Panc1 (cell line): ENCODE results near the gene DNTT. TPM values are rescaled to one million over a fixed set of nuclear protein-coding genes. Genes with fewer than 3 reads are reported as not detected.

Experiments used
- ATAC-seq: fragments of 200-7000 bp; cut with Tn5 transposase; 2 replicates; pipeline ENCODE4 v1.9.1; 2020; ENCODE audit warnings: mild to moderate bottlenecking, moderate library complexity
- BruUV-seq: library from RNA; stranded (reverse); fragments of 400-500 nt; replicated peaks from 2 replicates; lab custom pipeline; 2021; lab: Mats Ljungman, UMichigan
- CTCF ChIA-PET: fragments of 300-600 bp; sonication (Branson Sonifier 250); formaldehyde crosslinking; loops from one replicate; lab custom pipeline; 2022; ENCODE audit warnings: antibody characterized with exemption; lab: Charles Lee
- POLR2A ChIA-PET: fragments of 300-600 bp; sonication (Branson Sonifier 250); formaldehyde crosslinking; loops from one replicate; lab custom pipeline; 2022; ENCODE audit warnings: antibody characterized with exemption; lab: Charles Lee
- DNase-seq: peaks from one replicate; pipeline ENCODE4 v3.0.0-alpha.2; 2010; ENCODE audit warnings: low read depth, low spot score
- H3K27ac ChIP-seq: 2 replicates; pipeline ENCODE4 v1.5.1; 2011; ENCODE audit warnings: mild to moderate bottlenecking, low read length, inconsistent platforms
- H3K27me3 ChIP-seq: fragments of 200-500 bp; sonication (Bioruptor generic); 2 replicates; pipeline ENCODE4 v1.6.0; 2014; ENCODE audit warnings: low read length, inconsistent platforms; ENCODE audit not compliant: control insufficient read depth, insufficient read depth
- H3K36me3 ChIP-seq: fragments of 200-500 bp; sonication (Bioruptor generic); 2 replicates; pipeline ENCODE4 v1.5.1; 2014; ENCODE audit warnings: inconsistent platforms, mild to moderate bottlenecking, low read length, moderate library complexity; ENCODE audit not compliant: control insufficient read depth, insufficient read depth
- H3K4me1 ChIP-seq: 2 replicates; pipeline ENCODE4 v1.5.1; 2011; ENCODE audit warnings: inconsistent platforms, mild to moderate bottlenecking, low read length, moderate library complexity; ENCODE audit not compliant: control insufficient read depth, insufficient read depth
- H3K4me3 ChIP-seq, 2 experiments: 2 replicates each; pipeline ENCODE4 v1.5.1; 2011 to 2012; ENCODE audit warnings: low read depth in 2 of 2, low read length in 2 of 2, mild to moderate bottlenecking in 2 of 2, inconsistent platforms in 1 of 2, moderate library complexity in 1 of 2
- H3K9me3 ChIP-seq: fragments of 200-500 bp; sonication (Bioruptor generic); 2 replicates; pipeline ENCODE4 v1.5.1; 2014; ENCODE audit warnings: low read depth, mild to moderate bottlenecking, inconsistent platforms, low read length, moderate library complexity; ENCODE audit not compliant: control insufficient read depth, insufficient read depth
- POLR2AphosphoS5 ChIP-seq: IDR thresholded peaks from 2 replicates; pipeline ENCODE4 v1.6.1; 2012; ENCODE audit warnings: mild to moderate bottlenecking, low read depth, low read length, moderate library complexity
- SIN3A ChIP-seq: IDR thresholded peaks from 2 replicates; pipeline ENCODE4 v1.6.1; 2012; ENCODE audit warnings: low read depth, mild to moderate bottlenecking, low read length, moderate library complexity, borderline replicate concordance; ENCODE audit not compliant: insufficient read depth
- TCF7L2 ChIP-seq: IDR thresholded peaks from 2 replicates; pipeline ENCODE4 v1.6.1; 2011; ENCODE audit warnings: mild to moderate bottlenecking, low read depth, low read length, inconsistent platforms
- in situ Hi-C: cut with HindIII; loops from 2 replicates; pipeline ENCODE4 v1.10.0; 2016; ENCODE audit warnings: low sequenced_read_pairs, low pct_unique_long_range_greater_than_20kb
- intact Hi-C: fragments of 100-400 bp; cut with micrococcal nuclease; formaldehyde crosslinking; loops from one replicate; pipeline ENCODE4 v1.10.0; 2022; ENCODE audit not compliant: unreplicated experiment
- total RNA-seq: library from RNA; stranded (reverse); gene quantifications from one replicate; pipeline ENCODE4 v1.2.1, GENCODE V29; 2021; ENCODE audit not compliant: unreplicated experiment
- TF ChIP-seq, protein P1 (sequence below), 2 experiments: IDR thresholded peaks; 2 replicates each; pipeline ENCODE4 v1.6.1; 2011 to 2012; ENCODE audit warnings: low read depth in 2 of 2, control low read depth in 1 of 2, low read length in 1 of 2, mild to moderate bottlenecking in 1 of 2, moderate library complexity in 1 of 2; ENCODE audit not compliant: insufficient read depth in 1 of 2
- TF ChIP-seq, protein P2 (sequence below): fragments of 450-650 bp; IDR thresholded peaks from 2 replicates; pipeline ENCODE4 v1.5.1; 2017; ENCODE audit warnings: mild to moderate bottlenecking

DNTT gene
- total RNA-seq, 1 experiment from 2014 or later: not detected

DNA sequence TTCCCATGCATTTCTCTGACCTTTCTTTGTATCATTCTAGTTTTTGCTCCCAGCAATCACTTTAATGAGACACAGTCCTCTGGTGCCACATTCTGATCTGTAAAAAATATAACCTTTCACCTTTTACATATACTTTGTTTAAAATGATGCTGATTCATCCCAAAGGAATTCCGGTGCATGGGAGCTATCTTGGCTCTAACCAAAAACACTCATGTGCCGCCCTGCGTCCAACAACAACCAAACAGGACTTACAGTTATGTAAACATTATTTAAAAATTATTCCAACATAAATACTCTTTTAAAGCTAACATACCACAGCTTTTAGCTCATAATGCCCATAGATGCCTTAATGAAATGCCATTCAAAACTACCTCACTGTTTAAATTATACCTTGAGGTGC, 62.3 kb downstream of the DNTT start:
- ChIA-PET CTCF (no interaction called here), POLR2A (interaction anchor here (0.6 kb wide), 1 partner anchor 220 kb away, joined by 3 read pairs; the partner anchor contains the start of gene TM9SF3)
- intact Hi-C loops (no loop called here), in situ Hi-C loops (no loop called here)
- peaks cover 6% of the 10 kb centered on the region for H3K27me3 ChIP-seq
- TF ChIP-seq TCF7L2 (no peak), POLR2AphosphoS5 (no peak), SIN3A (no peak)
- TF ChIP-seq, protein P1, sequence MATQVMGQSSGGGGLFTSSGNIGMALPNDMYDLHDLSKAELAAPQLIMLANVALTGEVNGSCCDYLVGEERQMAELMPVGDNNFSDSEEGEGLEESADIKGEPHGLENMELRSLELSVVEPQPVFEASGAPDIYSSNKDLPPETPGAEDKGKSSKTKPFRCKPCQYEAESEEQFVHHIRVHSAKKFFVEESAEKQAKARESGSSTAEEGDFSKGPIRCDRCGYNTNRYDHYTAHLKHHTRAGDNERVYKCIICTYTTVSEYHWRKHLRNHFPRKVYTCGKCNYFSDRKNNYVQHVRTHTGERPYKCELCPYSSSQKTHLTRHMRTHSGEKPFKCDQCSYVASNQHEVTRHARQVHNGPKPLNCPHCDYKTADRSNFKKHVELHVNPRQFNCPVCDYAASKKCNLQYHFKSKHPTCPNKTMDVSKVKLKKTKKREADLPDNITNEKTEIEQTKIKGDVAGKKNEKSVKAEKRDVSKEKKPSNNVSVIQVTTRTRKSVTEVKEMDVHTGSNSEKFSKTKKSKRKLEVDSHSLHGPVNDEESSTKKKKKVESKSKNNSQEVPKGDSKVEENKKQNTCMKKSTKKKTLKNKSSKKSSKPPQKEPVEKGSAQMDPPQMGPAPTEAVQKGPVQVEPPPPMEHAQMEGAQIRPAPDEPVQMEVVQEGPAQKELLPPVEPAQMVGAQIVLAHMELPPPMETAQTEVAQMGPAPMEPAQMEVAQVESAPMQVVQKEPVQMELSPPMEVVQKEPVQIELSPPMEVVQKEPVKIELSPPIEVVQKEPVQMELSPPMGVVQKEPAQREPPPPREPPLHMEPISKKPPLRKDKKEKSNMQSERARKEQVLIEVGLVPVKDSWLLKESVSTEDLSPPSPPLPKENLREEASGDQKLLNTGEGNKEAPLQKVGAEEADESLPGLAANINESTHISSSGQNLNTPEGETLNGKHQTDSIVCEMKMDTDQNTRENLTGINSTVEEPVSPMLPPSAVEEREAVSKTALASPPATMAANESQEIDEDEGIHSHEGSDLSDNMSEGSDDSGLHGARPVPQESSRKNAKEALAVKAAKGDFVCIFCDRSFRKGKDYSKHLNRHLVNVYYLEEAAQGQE (IDR thresholded peaks at IDR 0.05; ENCODE audit: insufficient read depth in 1 of 2, low read depth in 2 of 2, low read length in 1 of 2): no peak
- TF ChIP-seq, protein P2, sequence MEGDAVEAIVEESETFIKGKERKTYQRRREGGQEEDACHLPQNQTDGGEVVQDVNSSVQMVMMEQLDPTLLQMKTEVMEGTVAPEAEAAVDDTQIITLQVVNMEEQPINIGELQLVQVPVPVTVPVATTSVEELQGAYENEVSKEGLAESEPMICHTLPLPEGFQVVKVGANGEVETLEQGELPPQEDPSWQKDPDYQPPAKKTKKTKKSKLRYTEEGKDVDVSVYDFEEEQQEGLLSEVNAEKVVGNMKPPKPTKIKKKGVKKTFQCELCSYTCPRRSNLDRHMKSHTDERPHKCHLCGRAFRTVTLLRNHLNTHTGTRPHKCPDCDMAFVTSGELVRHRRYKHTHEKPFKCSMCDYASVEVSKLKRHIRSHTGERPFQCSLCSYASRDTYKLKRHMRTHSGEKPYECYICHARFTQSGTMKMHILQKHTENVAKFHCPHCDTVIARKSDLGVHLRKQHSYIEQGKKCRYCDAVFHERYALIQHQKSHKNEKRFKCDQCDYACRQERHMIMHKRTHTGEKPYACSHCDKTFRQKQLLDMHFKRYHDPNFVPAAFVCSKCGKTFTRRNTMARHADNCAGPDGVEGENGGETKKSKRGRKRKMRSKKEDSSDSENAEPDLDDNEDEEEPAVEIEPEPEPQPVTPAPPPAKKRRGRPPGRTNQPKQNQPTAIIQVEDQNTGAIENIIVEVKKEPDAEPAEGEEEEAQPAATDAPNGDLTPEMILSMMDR: no peak
- peaks cover 19% of the 10 kb centered on the region for H3K4me1 ChIP-seq
- ATAC-seq (peak; percentile 55), DNase-seq (no peak)
- H3K9me3 ChIP-seq: no peaks in the 10 kb centered on the region
- H3K27ac ChIP-seq: no peak overlapping the region
- no peak overlapping the region for H3K4me3 ChIP-seq
- no peaks in the 10 kb centered on the region for H3K36me3 ChIP-seq
- BruUV-seq: no TSS peak

DNA sequence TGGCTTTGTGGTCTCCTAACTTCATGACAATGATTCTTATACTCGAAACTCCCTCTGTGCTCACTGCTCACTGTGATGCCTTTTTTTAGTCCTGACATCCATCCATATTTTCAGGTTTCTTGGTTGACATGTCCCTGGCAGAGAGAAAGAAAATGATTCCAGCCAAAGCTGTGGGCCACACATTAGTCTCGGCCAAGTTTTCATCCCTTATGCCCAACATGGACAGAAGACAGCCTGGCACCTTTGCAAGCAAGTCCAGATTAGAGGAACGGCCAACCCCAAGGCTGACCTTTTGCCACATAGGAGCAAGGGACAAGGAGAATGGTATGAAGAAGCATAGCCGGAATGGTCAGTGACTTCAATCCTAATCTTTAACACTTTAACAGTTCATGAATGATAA, 63.2 kb downstream of the DNTT start:
- Histone ChIP-seq H3K27ac (no peak overlapping the region), H3K27me3 (peaks cover 6% of the 10 kb centered on the region), H3K9me3 (no peaks in the 10 kb centered on the region), H3K36me3 (no peaks in the 10 kb centered on the region), H3K4me3 (no peak overlapping the region), H3K4me1 (peaks cover 19% of the 10 kb centered on the region)
- no TSS peak for BruUV-seq
- DNase-seq (no peak), ATAC-seq (no peak)
- in situ Hi-C loops: no loop called here
- no peak for TF ChIP-seq SIN3A
- TF ChIP-seq, protein P1 (IDR thresholded peaks at IDR 0.05; ENCODE audit: insufficient read depth in 1 of 2, low read depth in 2 of 2, low read length in 1 of 2): no peak
- TF ChIP-seq POLR2AphosphoS5: no peak
- TF ChIP-seq TCF7L2: no peak
- TF ChIP-seq, protein P2: no peak
- CTCF ChIA-PET: no interaction called here
- POLR2A ChIA-PET: no interaction called here
- intact Hi-C loops: no loop called here
